Colonic mucosa (tissue), 4 donors: ENCODE data around the gene OR10D3. TPM values are rescaled to one million over a fixed set of nuclear protein-coding genes. Genes with fewer than 3 reads are reported as not detected.

Experiments used
- DNase-seq: peaks from one replicate; pipeline ENCODE4 v3.0.0-alpha.2; 2020
- H3K27ac ChIP-seq: fragments of 200-600 bp; one replicate; pipeline ENCODE4 v1.8.0; 2021
- H3K27me3 ChIP-seq: fragments of 200-600 bp; one replicate; pipeline ENCODE4 v1.8.0; 2021
- H3K36me3 ChIP-seq: fragments of 200-600 bp; one replicate; pipeline ENCODE4 v1.8.0; 2021
- H3K4me1 ChIP-seq: fragments of 200-600 bp; one replicate; pipeline ENCODE4 v1.8.0; 2021; ENCODE audit warnings: mild to moderate bottlenecking
- H3K4me3 ChIP-seq: fragments of 200-600 bp; one replicate; pipeline ENCODE4 v1.8.0; 2021
- H3K9ac ChIP-seq, 2 donors: one replicate each; pipeline ENCODE4 v1.7.0; 2013; ENCODE audit warnings: control low read depth in 2 of 2, low read depth in 2 of 2, low read length in 2 of 2
- H3K9me3 ChIP-seq: fragments of 200-600 bp; one replicate; pipeline ENCODE4 v1.8.0; 2021
- intact Hi-C: fragments of 100-400 bp; cut with DNase I; formaldehyde crosslinking; loops from one replicate; pipeline ENCODE4 v1.14.1; 2022
- total RNA-seq, 2 donors: library from RNA; stranded (reverse); fragmentation: NEBNext Ultra II Directional in 1 of 2; extraction: Animal tissue kit (Norgen Biotek cat#: 25700) in 1 of 2; gene quantifications; one replicate each; pipeline ENCODE4 v1.2.1, GENCODE V29; 2021
- TF ChIP-seq, protein P1 (sequence below): fragments of 200-600 bp; IDR thresholded peaks from one replicate; pipeline ENCODE4 v1.8.0; 2022; ENCODE audit warnings: antibody characterized with exemption, mild to moderate bottlenecking
- donor health status: healthy.
- donor health status: DM: no; HTN: no; CAD: no.
- donor health status: DM: no; HTN: no; CAD: no.

OR10D3 gene, protein sequence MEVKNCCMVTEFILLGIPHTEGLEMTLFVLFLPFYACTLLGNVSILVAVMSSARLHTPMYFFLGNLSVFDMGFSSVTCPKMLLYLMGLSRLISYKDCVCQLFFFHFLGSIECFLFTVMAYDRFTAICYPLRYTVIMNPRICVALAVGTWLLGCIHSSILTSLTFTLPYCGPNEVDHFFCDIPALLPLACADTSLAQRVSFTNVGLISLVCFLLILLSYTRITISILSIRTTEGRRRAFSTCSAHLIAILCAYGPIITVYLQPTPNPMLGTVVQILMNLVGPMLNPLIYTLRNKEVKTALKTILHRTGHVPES
- total RNA-seq = not detected

GRCh38 chr11:124183068-124183467 lies at the start of gene OR10D3:
Gene OR10D3 (plus strand): TSS chr11:124183345. CDS start chr11:124185270, 1,925 bp downstream.
- no peak within 1 kb of the TSS for H3K4me3 ChIP-seq
- TF ChIP-seq, protein P1, sequence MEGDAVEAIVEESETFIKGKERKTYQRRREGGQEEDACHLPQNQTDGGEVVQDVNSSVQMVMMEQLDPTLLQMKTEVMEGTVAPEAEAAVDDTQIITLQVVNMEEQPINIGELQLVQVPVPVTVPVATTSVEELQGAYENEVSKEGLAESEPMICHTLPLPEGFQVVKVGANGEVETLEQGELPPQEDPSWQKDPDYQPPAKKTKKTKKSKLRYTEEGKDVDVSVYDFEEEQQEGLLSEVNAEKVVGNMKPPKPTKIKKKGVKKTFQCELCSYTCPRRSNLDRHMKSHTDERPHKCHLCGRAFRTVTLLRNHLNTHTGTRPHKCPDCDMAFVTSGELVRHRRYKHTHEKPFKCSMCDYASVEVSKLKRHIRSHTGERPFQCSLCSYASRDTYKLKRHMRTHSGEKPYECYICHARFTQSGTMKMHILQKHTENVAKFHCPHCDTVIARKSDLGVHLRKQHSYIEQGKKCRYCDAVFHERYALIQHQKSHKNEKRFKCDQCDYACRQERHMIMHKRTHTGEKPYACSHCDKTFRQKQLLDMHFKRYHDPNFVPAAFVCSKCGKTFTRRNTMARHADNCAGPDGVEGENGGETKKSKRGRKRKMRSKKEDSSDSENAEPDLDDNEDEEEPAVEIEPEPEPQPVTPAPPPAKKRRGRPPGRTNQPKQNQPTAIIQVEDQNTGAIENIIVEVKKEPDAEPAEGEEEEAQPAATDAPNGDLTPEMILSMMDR = no peak
- no peaks in the 10 kb centered on the region for H3K27me3 ChIP-seq
- H3K36me3 ChIP-seq = no peaks in the 10 kb centered on the region
- H3K4me1 ChIP-seq = no peaks in the 10 kb centered on the region
- H3K9me3 ChIP-seq = no peaks in the 10 kb centered on the region
- intact Hi-C loops = no loop called here
- H3K9ac ChIP-seq = no peak within 1 kb of the TSS
- no peak for DNase-seq
- H3K27ac ChIP-seq = no peak within 1 kb of the TSS

GRCh38 chr11:124143034-124143433 lies 40.1 kb upstream of the OR10D3 start:
- no peak for DNase-seq
- no peaks in the 10 kb centered on the region for H3K36me3 ChIP-seq
- H3K9me3 ChIP-seq = no peaks in the 10 kb centered on the region
- no peaks in the 10 kb centered on the region for H3K4me1 ChIP-seq
- TF ChIP-seq, protein P1 = no peak
- H3K27ac ChIP-seq = no peak overlapping the region
- no peak overlapping the region for H3K4me3 ChIP-seq
- intact Hi-C loops = no loop called here
- no peaks in the 10 kb centered on the region for H3K27me3 ChIP-seq
- no peak overlapping the region for H3K9ac ChIP-seq

DNA sequence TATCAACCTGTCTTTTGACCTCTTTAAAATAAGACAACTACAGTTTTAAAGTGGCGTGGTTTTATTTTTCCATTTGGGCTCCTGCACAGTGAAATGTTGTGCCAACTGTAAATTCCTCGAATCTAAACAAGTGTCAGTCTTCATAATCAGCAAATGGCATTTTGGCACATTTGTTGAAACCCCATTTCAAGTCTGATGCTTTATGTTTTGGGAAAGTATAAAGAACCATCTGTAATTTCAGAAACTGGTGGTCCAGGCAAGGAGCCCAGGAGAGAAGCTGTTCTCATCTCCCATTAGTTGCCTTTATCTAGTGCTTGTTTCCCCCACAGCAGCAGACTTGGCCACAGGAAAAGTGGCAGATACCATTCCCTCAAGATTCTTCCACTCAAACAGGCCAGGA lies 35.2 kb upstream of the OR10D3 start:
- no peak for DNase-seq
- H3K4me3 ChIP-seq = no peak overlapping the region
- H3K4me1 ChIP-seq = no peaks in the 10 kb centered on the region
- intact Hi-C loops = no loop called here
- no peaks in the 10 kb centered on the region for H3K36me3 ChIP-seq
- H3K27me3 ChIP-seq = no peaks in the 10 kb centered on the region
- no peak overlapping the region for H3K27ac ChIP-seq
- TF ChIP-seq, protein P1 = no peak
- no peak overlapping the region for H3K9ac ChIP-seq
- no peaks in the 10 kb centered on the region for H3K9me3 ChIP-seq

- no peak for DNase-seq
- Histone ChIP-seq H3K36me3 (no peaks in the 10 kb centered on the region), H3K9me3 (no peaks in the 10 kb centered on the region), H3K9ac (no peak overlapping the region), H3K27me3 (no peaks in the 10 kb centered on the region), H3K4me3 (no peak overlapping the region), H3K4me1 (no peaks in the 10 kb centered on the region), H3K27ac (no peak overlapping the region)
- intact Hi-C loops = no loop called here
- TF ChIP-seq, protein P1 = no peak
Observed at GRCh38 chr11:124150684-124151083, 32.5 kb upstream of the OR10D3 start.

- H3K27ac ChIP-seq = no peak overlapping the region
- intact Hi-C loops = no loop called here
- H3K9ac ChIP-seq = no peak overlapping the region
- H3K4me1 ChIP-seq = no peaks in the 10 kb centered on the region
- H3K4me3 ChIP-seq = no peak overlapping the region
- no peaks in the 10 kb centered on the region for H3K27me3 ChIP-seq
- no peak for DNase-seq
- no peaks in the 10 kb centered on the region for H3K36me3 ChIP-seq
- no peaks in the 10 kb centered on the region for H3K9me3 ChIP-seq
- TF ChIP-seq, protein P1 = no peak
Observed at GRCh38 chr11:124152770-124153407, 30.3 kb upstream of the OR10D3 start.
